GM19455 (cell line): ENCODE data around the gene NDUFA8.
"Not testable (repeated sequence)": the region's sequence is repeated elsewhere in the genome, so short reads cannot be mapped to it uniquely, and the experiment has no call there.

Experiments
- ATAC-seq: cut with Tn5 transposase; IDR thresholded peaks from one replicate; pipeline ENCODE4 v1.9.1; 2021; ENCODE audit not compliant: unreplicated experiment

NDUFA8 gene

DNA sequence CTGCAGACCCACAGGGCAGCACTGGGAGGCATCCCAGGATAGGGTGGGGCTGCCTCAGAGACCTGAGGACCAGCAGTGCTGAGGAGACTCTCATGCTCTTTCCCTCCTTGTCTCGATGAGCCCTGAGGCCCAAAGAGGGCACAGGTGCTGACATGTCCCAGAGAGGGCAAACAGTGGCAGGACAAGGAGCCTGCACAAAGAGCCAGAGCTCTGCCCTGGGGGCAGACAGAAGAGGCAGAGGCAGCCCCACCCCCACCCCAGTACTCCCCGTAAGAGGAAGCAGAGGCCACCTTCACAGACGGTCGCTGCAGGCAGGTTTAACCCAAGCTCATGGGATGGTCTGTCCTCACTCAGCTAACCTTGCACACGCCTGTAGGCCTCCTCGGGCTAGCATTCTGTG is 37.1 kb downstream of the NDUFA8 start:
- no peak for ATAC-seq

DNA sequence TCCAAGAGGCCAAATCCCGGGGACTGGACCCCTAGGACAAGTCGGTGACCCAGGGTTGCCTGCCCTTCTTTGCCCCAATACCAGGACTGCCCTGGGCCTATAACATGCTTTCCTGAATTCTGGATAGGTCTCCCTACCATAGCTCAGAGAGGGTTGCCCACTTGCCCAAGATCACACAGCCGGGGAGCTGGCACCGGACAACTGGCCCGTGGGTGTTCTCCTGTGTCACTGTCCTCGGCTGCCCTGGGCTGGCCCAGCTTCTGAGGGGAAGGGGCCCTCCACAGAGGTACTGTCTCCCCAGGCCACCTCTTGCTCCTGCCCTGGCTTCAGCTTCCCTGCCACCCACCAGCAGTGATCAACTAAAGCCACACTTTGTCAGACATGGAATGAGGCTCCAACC is 37.6 kb downstream of the NDUFA8 start:
- no peak for ATAC-seq

DNA sequence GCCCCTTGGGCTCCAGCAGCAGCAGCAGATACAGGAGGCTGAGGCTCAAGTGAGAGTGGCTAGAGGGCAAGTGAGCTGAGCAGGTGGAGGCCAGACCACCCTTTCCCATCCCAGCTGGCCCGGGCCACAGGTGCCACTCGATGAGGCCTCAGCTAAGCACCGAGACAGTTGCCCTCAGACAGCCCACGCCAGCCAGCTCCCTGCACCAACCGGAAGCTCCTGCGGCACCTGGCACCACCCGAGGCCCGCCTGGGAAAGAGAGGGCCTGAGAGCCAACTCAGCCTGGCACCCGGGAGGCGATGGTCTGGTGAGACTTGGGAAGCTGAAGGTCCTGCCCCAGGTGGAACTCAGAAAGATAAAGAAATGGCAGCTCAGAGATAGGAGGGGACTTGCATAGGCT is 38.2 kb downstream of the NDUFA8 start:
- no peak for ATAC-seq

DNA sequence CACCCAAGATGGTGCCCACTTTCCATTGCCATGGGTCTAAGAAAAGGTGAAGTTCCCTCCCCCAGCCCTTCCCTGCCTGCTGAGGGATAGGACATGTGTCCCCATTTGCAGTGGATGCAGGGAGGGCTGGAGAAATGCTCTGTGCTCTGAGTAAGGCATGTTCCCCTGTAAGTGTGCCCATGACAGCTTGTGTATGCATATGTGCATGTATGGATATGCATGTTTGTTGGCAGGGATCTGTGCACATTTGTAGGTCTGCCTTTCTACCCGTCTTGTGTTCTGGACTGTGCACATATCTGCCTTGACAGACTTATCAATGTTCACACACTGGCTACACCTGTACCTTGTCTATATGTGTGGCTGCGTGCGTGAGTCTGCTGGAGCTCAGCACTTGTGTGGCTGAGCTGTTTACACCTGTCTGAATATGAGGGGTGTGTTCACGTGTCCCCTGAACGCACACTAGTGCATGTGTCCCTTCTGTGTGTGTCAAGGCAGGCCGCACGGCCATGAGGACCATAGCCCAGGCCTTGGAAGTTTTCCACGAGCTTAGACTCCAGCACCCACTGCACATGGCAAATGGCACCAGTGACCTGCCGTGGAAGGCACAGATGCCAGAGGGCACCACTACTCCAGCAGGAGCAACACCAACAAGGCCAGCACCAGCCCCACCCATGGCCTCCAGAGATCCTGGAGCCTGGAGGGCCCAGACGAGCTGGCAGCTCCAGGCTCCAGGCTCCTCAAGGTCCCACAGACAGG is 39.1 kb downstream of the NDUFA8 start:
- ATAC-seq: no peak

DNA sequence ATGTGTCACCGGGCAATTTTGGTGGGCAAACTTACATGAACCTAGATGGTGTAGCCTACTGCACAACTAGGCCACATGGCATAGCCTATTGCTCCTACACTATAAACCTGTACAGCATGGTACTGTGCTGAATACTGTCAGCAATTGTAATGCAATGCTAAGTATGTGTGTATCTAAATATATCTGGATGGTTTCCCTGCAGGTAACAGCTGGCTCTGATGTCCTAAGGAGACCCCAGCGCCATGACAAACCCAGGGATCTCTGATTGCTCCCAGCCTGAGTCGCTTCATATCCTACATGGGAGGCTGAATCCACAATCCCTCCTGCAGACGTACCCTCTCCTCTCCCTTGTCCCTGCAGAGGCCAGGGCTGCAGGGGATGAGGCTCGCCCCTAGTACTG is 39.9 kb downstream of the NDUFA8 start:
- ATAC-seq: no peak

DNA sequence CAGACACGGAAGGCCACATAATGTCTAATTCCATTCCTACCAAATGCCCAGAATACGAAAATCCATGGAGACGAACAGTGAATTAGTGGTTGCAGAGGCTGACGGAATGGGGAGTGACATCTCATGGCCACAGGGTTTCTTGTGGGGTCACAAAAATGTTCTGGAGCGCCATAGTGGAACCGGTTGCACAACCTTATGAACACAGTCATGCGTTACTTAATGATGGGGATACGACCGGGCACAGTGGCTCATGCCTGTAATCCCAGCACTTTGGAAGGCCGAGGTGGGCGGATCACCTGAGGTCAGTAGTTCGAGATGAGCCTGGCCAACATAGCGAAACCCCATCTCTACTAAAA is 40.4 kb downstream of the NDUFA8 start:
- no peak for ATAC-seq

DNA sequence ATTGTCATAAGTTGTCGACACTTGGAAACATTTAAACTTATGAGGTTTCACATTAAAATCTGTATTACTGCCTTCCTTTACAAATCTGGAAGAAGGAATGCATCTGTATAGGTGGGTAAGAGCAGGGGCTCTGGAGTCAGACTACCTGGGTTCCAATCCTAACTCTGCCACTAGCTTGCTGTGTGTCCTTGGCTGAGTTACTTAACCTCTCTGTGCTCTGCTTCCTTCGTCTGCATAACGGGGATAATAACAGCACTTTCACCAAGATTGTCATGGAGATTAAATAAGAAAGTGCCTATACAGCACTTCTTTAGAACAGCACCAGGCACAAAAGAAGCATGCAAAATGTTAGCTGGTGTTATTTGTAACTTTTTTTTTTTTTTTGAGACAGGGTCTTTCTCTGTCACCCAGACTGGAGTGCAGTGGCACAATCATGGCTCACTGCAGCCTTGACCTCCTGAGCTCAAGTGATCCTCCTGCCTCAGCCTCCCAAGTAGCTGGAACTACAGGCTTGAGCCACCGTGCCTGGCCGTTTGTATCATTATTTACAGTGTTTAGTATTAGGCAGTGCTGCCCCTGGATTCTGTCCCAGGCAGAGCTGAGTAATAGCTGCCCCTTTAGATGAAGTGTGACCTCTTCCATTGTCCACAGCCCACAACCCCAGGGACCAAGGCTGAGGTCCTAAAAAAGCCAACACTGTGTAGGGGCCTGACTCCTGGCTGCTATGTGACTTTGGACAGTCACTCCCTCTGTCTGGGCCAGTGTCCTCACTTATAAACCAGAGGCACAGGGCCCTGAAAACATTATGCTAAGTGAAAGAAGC is 41.0 kb downstream of the NDUFA8 start:
- no peak for ATAC-seq

DNA sequence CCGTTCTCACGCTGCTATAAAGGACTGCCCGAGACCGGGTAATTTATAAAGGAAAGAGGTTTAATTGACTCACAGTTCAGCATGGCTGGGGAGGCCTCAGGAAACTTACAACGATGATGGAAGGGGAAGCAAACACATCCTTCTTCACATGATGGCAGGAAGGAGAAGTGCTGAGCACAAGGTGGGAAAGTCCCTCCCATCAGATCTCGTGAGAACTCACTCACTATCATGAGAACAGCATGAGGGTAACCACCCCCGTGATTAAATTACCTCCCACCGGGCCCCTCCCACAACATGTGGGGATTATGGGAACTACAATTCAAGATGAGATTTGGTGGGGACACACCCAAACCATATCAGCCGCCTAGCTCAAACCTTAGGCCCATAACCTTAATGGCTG is 42.3 kb downstream of the NDUFA8 start:
- not testable (repeated sequence) for ATAC-seq

DNA sequence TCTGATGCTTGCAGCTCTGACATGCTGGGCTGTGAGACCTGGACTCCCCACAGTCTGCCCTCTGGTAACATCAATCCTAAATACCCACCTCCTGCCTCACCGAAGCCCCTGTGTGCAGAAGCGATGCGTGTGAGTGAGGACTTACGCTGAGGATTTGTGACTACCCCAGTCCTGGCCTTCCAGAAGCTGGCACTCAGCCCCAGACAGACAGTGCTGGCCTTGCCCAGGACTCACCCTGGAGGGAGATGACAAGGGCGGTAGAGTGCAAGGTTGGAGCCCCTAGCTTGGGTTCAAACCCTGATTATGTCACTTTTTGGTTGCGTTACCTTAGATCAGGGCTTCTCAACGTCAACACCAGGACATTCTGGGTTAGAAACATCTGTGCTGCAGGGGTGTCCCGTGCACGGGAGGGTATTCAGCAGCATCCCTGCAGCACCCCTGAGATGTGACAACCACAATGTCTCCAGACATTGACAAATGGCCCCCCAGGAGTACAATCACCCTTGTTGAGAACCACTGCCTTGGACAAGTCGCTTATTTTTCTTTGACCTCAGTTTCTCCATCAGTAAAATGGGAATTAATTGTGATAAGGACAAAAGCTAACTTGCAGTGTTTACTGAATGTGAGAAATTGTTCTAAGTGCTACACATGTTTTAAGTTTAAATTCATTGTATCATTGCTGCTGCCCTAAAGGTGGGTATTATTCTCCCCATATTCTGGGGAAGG is 43.0 kb downstream of the NDUFA8 start:
- ATAC-seq: no peak

DNA sequence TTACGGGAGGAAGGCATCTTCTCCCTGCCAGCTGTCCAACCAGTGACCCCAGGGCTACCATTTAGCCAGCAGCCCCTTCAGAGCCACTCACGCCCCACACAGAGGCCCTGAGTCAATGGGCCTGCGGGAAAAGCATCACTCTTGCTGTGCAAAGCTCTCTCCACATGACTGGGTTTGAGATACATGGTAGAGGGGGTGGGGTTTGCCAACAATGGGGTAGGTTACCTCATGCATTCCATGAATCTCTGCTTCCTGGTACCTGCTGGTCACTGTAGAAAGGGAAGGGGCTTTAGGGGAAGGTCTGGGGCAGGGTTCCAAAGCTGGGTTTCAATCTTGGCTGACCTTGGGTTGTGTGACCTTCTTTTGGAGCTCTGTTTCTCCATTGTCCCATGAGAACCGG is 43.5 kb downstream of the NDUFA8 start:
- ATAC-seq: no peak

DNA sequence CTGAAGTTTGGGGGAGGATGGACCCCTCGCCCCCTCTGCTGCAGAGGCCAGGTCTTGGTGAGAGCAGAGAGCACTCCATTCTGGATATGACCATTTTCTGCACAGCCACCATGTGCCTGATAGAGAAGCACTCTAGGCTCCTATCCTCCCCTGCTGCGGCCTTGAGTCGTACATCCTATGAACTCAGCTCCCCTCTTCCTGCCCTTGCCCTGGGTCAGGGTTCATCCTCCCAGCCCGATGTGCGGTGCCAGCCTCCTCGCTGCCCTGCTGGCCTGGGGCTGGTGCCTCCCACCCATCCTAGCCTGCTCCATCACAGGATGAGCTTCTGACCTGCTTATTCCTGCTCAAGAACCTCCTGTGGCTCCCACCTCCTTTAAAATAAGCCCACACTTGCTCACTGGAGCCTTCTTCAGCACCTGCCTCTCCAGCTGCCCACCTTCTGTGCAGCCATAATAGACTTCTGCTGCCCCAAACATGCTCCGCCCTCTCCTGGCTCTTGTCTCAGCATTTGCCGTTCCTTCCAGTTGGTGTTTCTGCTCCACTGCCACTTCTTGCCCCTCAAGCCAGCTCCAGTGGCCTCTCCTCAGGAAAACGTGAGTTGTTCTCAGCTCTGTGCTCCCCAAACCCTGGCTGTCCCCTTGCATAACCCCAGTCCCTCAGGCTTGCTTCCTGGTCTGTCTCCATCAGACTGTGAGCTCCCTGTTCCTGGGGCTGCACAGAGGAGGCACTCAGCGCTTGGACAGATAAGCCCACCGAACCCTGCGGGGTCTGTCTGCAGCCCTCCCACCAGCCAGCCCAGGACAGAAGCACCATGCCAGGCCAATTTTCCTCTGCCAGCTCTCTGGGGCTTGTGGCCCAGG is 44.2 kb downstream of the NDUFA8 start:
- no peak for ATAC-seq

DNA sequence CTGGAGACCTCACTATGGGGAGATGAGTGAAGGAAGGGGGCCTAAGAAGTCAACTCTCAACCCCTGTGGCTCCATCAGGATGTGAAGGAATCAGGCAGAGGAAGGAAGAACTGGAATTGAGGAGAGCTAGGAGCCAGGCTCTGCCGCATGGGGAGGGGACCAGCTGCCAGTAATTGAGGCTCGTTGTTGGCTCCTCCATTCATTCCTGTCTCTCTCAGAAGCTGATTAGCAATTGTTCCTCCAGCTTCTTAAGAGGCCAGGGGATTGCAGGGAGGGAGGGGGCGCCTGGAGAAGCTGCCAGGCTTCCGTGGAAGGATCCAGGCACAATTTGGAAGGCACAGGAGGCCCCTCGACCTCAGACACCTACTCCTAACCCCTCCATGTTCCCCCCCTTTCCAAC is 46.0 kb downstream of the NDUFA8 start:
- no peak for ATAC-seq

DNA sequence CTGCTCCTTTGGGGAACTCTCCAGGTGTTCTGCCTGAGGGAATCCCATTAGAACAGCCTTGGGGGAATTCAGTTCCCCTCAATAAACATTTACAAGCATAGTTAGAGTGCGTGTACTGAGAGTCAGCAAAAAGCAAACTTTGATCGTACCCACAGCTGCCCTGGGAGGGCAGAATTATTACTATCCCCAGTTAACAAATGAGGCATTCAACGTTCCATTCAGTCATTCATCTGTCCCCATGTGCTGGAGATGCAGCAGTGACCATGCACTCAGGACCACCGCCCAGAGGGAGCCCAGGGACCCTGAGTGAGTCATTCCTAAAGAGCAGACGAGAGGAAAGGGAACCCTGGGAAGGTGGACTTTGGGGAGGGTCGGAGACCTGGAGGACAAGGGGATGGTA is 47.3 kb downstream of the NDUFA8 start:
- no peak for ATAC-seq

DNA sequence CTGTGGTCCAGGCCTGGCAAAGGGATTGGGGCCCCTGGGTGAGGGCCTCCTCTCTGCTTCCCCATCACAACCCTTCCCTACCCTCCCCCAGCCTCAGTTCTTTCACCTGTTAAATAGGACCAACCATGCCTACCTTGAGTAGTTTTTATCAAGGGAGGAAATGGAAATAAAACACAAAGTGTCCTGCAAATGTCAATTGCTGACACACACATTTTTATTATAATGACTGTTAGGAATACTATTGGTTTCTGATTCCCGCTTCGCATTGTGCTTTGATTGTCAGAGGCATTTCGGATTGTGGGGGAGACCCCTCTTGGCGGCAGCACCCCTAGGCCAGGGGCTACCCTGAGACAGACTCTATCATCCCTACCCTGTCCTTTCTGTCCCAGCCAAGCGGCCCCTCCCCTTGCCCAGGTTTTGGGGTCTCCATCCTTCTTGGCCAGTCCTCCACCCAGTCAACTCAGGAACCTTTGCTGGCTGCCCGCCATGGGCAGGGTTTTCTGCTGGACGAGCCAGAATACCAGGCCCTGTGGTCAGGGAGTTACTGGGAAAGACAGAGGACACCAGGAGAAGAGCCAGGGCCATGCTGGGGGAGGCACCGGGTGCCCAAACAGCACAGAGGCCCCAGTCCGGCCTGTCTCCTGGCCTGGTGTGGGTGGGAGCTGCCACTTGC is 48.0 kb downstream of the NDUFA8 start:
- ATAC-seq: no peak

DNA sequence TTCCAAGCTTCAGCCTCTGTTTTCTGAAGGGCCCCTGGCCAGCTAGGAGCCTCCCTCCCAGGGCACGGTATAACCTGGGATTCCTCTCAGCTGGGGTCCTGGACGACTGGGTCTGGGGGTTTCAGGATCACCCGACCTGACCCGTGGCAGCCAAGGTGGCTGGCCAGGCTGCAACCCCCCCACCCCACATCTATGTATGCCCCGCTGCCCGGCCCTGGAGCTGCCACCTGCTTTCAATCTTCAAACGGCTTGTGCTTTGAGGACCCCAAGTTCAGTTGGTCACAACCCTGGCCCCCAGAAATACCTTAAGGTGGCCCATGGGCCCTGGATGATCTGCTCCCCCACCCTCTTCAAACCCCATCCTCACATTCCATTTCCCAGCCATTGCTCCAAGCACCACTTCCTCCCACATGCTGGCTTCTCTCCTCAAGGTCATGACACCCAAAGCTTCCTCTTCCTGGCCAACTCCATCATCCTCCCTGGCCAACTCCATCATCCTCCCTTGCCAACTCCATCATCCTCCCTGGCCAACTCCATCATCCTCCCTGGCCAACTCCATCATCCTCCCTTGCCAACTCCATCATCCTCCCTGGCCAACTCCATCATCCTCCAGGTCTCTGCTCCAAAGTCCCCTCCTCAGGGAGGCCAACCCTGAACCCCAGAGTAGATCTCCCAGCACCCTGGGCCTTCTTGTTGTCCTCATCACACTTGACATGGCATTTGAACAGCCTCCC is 49.3 kb downstream of the NDUFA8 start:
- ATAC-seq: no peak

DNA sequence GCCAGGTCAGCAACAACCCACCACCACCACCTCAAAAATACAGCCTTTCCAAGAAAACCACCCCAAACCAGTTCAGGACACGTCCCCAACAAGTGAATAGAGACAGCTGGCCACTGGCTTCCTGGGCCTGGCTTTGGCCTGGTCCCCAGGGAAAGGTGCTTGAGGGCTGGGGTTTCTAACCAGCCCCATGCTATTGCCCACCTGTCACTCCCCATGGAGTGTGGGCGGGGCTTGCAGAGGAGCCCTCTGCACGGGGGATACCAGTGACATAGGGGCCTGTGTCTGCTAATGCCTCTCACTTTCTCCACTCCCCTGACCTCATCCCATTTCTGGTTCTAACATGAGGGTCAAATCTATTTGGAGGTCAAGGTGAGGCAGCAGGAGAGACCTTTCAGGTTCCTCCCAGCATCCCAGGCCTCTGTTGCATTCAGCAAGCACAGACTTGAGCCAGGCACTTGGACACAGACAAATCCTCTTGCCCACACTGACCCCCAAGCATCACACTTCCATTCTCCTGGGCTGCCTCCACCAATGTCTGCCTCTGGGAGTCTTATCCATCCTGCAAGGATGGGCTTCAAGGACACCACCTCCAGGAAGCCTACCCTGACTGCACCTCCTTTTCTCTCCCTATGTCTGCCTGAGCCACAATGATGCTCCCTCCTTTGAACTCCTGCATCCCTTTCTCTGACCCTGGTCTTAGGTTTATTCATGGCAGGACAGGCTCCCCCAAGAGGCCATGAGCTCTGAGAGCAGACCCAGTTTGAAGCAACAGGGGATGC is 50.4 kb downstream of the NDUFA8 start:
- no peak for ATAC-seq

DNA sequence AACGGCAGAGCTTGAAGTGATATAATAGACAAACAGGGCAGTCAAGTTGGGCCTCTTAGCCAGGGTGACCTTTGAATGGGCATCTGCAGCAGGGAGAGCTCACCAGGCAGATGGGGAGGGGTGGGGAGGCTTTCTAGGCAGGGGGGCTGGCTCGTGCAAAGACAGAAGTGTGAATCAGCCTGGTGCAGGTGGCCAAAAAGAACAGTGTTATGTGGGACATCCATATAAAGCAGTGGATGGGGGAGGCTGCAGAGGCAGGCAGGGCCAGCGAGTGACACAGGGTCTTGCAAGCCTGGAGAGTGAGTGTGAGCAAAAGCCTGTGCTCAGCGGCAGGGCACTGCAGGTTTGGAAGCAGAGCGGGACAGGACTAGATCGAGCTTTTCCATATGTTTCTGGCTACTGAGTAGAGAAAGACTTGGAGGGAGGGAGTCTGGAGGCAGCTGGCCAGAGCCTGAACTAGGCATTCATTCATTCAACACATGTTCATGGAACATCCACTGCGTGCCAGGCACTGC is 52.2 kb downstream of the NDUFA8 start:
- ATAC-seq: no peak

DNA sequence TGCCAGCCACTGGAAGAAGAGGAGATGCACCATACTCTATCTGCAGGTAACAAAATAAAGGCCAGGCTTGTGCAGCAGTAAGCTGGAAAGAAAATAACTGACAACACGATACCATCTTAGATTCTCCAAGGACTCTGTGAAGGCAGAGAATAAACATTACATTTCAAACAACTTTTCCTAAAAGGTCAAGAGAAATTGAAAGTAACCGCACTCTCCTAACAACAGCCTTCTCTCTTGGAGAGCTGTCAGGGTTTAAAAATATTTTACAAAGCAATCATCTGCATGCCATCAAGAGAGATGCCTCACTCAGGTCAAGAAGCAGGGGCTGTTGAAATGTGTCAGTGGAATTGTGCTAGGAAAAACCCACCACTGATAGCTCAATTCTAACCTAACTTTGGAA is 53.0 kb downstream of the NDUFA8 start:
- no peak for ATAC-seq

DNA sequence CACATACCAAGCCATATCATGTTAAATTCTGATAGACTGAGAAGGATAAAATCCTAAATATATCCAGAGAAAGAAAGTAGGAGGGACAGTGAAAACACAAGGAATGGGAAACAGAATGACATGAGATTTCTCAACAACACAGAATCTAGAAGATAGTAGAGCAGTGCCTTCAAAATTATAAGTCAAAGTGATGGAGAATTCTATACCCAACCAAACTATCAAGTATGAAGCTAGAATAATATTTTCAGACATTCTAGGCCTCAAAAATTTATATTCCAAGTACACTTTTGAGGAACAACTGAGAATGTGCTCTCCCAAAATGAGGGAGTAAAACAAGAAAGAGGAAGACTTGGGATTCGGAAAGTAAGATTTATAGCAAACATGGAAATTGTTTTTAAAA is 55.6 kb downstream of the NDUFA8 start:
- no peak for ATAC-seq
